Suprapubic skin (tissue), 4 donors: Measurements from ENCODE around the gene CST3.

ENCODE experiments used
- POLR2A ChIP-seq, 2 donors: fragments of 450-650 bp; IDR thresholded peaks; one replicate each; pipeline ENCODE4 v1.6.1; 2017; ENCODE audit warnings: antibody characterized with exemption in 2 of 2, mild to moderate bottlenecking in 2 of 2, moderate library complexity in 2 of 2
- POLR2AphosphoS5 ChIP-seq, 3 donors: sonication (generic); formaldehyde crosslinking; IDR thresholded peaks; one replicate each; pipeline ENCODE4 v1.6.1; 2017; ENCODE audit warnings: antibody characterized with exemption in 3 of 3
- TF ChIP-seq, protein P1 (sequence below), 2 donors: fragments of 200-600 bp in 1 of 2; fragments of 450-650 bp in 1 of 2; sonication (generic) in 1 of 2; IDR thresholded peaks; one replicate each; pipeline ENCODE4 v1.5.1; 2016 to 2019; ENCODE audit warnings: antibody characterized with exemption in 2 of 2, mild to moderate bottlenecking in 1 of 2, moderate library complexity in 1 of 2

DNA sequence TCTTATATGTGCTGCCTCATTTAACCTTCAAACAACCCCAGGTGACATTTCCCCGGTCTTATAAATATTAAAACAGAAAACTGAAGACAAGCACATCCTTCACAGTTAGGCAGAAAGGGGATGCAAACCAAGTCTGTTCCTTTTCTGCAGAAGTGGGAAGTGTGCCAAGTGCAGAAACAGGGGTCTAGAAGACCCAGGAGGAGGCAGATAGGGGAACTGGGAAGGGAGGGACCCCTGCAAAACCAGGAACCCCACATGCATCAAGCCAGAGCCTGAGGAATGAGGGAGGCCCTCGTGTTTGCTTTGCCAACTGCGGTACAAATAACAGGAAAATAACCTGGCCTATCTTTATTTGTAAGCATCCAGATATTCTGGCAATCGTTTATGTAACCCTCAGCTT, 17.0 kb upstream of the CST3 start:
- TF ChIP-seq, protein P1, sequence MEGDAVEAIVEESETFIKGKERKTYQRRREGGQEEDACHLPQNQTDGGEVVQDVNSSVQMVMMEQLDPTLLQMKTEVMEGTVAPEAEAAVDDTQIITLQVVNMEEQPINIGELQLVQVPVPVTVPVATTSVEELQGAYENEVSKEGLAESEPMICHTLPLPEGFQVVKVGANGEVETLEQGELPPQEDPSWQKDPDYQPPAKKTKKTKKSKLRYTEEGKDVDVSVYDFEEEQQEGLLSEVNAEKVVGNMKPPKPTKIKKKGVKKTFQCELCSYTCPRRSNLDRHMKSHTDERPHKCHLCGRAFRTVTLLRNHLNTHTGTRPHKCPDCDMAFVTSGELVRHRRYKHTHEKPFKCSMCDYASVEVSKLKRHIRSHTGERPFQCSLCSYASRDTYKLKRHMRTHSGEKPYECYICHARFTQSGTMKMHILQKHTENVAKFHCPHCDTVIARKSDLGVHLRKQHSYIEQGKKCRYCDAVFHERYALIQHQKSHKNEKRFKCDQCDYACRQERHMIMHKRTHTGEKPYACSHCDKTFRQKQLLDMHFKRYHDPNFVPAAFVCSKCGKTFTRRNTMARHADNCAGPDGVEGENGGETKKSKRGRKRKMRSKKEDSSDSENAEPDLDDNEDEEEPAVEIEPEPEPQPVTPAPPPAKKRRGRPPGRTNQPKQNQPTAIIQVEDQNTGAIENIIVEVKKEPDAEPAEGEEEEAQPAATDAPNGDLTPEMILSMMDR (IDR thresholded peaks at IDR 0.05), result no peak
- no peak for TF ChIP-seq POLR2AphosphoS5 (IDR thresholded peaks at IDR 0.05)
- TF ChIP-seq POLR2A (IDR thresholded peaks at IDR 0.05), result no peak
